NCI-H1092 treated with DMSO at 0.1 percent for 48 hours (cell line): ENCODE results near the gene C9orf153.

Experiments used
- DNase-seq: peaks from one replicate; lab custom pipeline; 2025; lab: John Stamatoyannopoulos, UW

The C9orf153 gene

DNA sequence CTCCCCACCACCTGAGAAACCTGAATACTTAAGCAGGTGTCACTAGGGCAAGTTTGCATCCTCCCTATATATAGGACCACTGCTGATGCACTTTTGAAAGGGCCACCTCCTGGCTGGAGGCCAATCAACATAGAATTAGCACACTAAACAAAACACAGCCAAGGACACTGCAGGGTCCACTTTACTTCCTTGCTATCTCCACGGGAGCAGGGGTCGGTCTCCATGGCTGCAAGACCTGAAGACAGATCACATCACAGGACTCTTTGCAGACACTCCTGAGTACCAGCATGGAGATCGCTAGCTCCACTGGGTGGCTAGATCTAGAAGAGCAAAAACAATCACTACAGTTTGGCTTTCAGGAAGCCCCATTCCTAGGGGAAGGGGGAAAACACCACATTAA lies 72.3 kb downstream of the C9orf153 start:
- DNase-seq, result peak; percentile 66

DNA sequence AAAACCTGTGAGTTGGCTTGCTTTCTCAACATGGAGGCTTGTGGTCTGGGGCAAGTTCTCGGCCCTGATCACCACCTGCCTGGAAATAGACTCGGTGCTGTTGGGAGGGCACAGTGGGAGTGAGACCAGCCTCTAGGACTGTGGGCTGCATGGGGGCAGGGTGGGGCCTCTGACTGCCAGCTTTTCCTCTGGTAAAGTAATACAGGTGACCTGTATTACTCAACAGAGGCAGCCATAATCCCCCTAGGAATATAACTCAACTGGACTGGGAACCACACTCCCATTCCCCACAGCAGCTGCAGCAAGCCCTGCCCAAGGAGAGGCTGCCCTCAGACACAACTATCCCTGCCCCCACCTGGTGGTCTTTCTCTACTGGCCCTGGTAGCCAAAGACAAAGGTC lies 72.8 kb downstream of the C9orf153 start:
- DNase-seq, result no peak

DNA sequence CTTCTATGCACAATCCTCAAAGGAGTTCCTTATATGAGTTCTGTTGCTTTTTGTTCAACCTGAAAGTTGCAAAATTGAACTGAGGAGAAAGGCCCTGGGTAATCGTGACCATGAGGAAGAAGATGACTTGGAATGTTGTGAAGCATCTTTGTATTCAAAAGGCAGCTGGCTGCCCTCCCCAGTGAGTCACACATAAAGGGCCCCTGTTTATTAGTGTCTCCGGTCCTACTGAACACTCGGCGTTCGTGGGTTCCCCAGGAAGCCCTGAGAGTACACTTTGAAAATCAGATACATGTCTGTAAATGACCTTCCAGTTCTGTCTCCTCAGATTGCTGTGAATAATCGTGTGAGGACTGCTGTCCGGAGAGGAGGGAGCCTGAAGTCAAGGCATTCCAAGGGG lies 73.6 kb downstream of the C9orf153 start:
- DNase-seq, result no peak

DNA sequence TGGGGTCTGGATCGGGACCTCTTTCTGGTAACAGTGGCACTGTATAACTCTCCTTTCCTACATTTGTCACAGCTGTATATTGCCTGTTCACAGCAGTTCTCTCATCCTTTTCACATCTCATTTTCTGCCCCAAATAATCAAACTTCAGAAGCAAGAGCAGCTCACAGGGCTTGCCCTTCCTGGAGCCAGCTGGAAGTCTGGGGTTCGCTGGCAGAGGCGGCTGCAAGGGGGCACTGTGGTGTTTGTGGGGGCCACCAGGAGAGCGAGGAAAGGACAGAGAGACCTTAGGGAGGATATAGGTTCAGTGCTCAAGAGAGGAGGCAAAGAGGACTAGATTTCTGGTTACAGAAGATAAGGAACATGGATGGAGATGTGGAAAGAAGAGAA lies 75.3 kb downstream of the C9orf153 start:
- DNase-seq, result no peak

DNA sequence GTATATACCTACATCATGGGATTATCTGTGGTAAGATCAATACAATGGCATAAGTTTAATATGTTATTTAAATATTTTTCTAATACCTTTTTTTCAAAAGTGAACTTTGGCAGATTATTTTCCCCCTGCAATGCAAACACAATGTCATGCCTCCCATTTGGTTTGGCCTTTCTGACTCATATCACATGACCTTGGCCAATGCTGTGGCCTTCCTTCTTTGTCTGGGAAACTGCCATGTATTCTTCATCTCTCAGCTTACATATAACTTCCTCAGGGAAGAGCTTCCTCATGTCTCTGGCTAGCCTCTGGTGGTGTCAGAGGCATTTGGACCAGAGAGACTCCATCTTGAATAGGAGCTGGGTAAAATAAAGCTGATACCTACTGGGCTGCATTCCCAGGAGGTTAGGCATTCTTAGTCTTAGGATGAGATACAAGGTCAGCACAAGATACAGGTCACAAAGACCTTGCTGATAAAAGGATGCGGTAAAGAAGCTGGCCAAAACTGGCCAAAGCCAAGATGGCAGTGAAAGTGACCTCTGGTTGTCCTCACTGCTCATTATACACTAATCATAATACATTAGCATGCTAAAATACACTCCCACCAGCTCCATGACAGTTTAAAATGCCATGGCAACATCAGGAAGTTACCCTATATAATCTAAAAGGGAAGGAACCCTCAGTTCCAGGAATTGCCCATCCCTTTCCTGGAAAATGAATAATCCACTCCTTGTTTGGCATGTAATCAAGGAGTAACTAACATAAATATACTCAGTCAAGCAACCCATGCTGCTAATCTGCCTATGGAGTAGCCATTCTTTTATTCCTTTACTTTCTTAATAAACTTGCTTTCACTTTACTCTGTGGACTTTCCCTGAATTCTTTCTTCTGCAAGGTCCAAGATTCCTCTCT lies 76.0 kb downstream of the C9orf153 start:
- no peak for DNase-seq

DNA sequence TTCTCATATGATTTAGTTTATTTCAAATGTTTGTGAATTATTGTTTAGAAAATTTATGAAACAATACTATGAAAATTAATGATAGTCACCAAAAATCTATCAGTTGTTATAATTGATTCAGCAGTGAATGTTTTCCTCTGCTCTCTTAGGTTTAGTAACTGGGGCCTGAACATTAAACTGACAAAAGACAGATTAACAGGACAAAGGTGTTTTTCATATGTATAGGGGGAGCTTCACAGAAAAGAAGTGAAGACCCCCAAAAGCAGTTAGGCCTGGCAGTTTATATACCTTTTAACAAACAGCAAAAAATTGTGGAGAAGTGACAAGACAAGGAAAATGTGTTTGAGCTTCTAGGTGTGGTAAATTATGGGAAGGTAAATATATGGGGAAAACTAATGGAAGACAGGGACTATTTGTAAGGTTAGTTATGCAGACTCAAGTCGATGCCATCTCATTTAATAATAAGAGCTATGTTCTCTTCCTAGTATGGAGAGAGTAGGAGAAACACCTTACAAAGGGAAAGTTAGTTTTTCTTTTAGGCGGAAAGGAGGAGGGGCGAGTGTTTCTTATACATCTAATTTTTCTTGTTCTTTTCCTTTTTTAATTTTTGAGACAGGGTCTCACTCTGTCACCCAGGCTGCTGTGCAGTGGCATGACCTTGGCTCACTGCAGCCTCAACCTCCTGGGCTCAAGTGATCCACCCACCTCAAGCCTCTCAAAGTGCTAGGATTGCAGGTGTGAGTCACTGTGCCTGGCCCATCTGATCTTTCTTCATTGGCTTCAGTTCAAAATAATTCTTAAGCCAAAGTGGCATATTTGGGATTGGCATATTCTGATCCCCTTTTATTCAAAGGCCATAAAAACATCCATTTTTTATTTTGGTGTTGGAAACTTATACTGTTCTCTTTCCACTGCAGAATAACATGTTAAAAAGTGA lies 77.8 kb downstream of the C9orf153 start:
- DNase-seq, result no peak

DNA sequence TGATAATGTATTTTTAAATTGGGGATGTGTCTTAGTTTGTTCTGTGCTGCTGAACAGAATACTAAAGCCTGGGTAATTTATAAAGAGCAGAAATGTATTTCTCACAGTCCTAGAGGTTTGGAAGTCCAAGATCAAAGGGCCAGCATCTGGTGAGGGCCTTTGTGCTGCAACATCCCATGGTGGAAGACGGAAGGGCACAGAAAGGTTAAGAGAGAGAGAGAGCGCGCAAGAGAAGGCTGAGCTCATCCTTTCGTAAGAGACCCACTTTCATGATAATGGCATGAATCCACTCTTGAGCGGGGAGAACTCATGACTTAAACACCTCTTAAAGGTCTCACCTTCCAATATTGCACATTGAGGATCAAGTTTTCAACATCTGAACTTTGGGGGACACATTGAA lies 81.0 kb downstream of the C9orf153 start:
- no peak for DNase-seq

DNA sequence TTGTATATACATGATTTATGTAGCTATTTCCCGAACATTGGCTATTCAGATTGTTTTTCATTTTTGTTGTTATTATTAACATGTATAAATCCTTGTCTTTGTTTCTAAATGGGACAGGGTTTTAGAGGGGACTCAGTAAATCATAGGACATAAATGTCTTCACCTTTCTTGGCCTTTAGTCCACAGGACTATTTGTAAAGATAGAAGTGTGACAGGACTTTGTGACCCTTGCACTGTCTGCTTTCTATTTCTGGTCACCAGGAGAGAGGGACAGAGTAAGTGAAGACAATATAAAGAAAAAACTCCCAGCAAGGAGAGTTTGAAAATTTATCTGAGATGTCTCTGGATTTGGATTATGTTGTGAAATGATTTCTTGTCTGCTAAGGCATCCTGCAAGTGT lies 81.5 kb downstream of the C9orf153 start:
- DNase-seq, result no peak

DNA sequence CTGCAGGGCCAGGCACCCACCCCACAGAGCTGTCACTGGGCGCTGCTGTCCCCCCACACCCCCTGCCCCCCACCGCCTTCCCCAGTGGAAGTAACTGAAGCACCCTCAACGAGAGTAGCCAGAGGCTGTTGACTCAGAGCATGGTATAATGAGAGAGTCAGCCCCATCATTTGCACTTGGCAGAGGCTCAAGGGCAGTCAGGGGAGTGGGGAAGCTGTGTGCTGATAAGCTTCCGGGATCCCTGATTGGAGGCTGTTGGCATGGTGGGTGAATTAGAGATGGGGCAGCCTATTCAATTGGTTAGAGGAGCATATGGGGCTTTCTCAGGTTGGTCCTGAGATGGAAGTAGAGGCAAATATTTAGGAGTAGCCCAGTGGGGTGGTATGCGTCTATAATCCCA lies 83.0 kb downstream of the C9orf153 start:
- DNase-seq, result peak; percentile 96

DNA sequence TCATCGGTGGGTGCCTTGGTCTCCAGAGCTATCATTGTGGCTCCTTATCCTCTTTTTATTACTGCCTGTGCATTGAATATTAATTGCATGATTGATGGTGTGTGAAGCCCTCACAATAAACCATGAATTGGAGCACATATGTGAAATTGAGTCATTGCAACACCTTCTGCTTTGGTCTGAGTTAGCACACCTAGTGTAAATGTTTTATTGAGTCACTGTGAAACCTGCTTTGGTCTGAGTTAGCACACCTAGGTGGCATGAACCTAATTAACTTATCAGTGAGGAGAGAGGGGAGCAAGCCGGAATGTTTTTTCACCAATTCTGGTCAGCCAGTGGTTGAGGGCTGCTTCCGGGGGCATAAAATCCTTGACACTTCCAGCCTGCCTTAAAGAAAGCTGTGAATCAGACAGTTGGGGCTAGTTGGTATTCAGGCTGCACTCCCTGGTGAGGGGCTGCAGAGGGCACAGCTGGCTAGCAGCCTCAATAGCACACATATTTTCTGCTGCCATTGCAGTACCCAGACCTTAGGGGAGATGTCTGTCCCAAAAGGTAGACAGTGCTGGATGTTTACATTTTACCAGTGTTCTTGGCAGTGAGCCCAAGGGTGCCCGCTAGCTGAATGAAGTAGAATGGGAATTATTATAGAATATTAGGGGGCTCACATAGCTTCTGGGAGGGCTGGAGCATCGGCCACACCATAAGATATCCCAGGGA lies 83.6 kb downstream of the C9orf153 start:
- peak; percentile 93 for DNase-seq

DNA sequence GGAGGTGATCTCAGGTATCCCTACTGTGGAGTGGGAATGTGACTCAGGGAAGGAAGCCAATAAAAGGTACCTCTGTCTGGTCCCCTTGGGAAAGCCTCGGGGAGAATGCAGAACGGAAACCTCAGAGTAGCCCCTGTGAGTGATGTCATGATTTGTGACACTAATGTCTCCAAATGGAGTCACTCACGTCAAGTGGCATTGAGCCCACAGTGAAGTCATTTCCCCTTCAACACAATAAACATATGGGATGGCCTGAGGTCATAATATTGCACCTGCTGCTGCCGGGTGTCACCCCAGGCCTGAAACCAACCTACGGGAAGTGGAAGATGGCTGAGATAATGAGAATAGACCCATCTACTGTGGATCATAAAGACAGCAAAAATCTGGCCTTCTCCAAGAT lies 84.2 kb downstream of the C9orf153 start:
- DNase-seq, result peak; percentile 20
